Stimulated activated CD8-positive, alpha-beta memory T cell treated with anti-CD3 and anti-CD28 coated beads, Interleukin-4, amount 100 ng/mL, for 1 hour (primary cell): ENCODE data around the gene SLITRK2.

ENCODE experiments used
- DNase-seq, 2 donors: peaks; one replicate each; pipeline ENCODE4 v3.0.0-alpha.2; 2020; ENCODE audit warnings: low read depth in 2 of 2, low spot score in 1 of 2

SLITRK2 gene

DNA sequence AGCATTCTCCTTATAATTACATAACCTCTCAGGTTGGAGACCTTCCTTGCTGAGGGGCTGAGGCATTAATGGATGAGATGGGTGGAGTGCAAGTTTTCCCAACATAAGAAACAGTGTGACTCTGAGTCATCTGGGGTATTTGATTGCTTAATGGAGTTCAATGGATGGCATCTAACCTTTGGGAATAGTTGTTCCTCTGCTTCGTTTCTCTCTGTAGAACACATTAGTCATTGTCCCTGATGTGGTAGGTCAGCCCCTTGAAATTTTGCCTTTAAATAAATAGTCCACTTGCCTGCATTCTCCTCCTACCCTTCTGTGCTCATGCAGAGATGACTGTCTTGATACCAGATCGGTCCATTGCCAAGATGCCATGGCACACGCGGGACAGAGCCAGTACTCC lies 38.6 kb downstream of the SLITRK2 start:
- no peak for DNase-seq

DNA sequence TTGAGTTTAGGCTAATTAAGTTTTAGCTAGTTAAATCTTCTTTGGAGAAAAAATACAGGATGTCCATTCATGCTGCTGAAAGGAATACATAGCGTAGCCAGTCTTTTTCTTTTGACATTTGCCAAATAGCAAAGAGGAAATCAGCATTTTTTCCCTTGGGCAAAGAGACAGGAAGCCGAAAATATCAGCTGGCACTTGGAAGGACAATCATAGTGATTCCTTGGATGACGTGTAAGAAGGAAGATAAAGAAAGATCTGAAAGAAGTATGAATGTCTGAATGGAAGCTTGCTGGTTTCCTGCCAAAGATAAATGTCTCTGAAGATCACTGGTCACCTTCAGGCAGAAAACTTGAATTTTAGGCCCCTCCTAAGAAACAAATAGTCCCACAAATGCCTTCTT lies 44.2 kb downstream of the SLITRK2 start:
- no peak for DNase-seq

DNA sequence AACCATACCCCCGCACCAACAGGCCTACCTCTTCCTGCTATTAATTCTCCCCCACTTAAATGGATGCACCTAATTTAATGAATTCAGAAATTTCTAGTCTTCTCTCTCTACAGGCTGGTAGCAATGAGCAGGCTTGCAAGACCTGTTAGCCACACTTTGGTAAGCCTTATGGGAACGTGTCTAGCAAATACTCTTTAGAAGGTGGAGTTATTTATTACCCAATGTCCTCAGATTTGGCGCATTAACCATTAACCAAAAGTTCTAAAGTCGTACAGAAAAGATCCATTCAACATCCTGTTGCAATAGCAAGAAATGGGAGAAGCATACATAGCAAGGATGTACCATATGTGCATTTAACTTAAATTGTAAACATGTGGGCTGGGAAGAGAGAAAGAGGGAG lies 47.5 kb downstream of the SLITRK2 start:
- no peak for DNase-seq
